ENCODE results near the gene WDR47. TPM values are rescaled to one million over a fixed set of nuclear protein-coding genes. Genes with fewer than 3 reads are reported as not detected.

Gene WDR47
- total and polyA plus RNA-seq, 9 donors = 7.3 to 21.3 (median 12.6) TPM

DNA sequence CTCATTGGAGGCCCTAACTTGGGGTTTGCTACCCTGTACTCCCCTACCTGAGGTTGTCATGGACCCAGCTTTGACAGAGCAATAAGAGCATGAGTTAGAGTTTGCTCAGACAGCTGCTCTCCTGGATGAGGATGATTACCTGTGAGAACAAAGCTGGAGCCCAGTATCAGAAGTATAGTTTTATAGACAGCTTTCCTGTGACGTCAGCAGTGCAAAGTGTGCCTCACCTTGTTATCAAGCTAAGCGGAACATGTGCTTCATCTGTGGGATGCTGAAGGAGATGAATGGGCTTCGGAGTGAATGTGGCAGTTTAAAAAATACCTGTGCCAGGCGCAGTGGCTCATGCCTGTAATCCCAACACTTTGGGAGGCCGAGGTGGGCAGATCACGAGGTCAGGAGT is 5.4 kb upstream of the WDR47 start:
- Histone ChIP-seq H3K4me1 (ENCODE audit: insufficient read depth) (no peaks in the 10 kb centered on the region), H3K27ac (no peak overlapping the region), H3K36me3 (no peaks in the 10 kb centered on the region), H3K9me3 (no peaks in the 10 kb centered on the region), H3K4me3 (no peak overlapping the region), H3K27me3 (no peaks in the 10 kb centered on the region)
- DNase-seq = no peak
- 74 to 83% (median 81%) methylated on average over 6 of the region's 6 CpGs for WGBS, 3 donors
- TF ChIP-seq, protein P1, sequence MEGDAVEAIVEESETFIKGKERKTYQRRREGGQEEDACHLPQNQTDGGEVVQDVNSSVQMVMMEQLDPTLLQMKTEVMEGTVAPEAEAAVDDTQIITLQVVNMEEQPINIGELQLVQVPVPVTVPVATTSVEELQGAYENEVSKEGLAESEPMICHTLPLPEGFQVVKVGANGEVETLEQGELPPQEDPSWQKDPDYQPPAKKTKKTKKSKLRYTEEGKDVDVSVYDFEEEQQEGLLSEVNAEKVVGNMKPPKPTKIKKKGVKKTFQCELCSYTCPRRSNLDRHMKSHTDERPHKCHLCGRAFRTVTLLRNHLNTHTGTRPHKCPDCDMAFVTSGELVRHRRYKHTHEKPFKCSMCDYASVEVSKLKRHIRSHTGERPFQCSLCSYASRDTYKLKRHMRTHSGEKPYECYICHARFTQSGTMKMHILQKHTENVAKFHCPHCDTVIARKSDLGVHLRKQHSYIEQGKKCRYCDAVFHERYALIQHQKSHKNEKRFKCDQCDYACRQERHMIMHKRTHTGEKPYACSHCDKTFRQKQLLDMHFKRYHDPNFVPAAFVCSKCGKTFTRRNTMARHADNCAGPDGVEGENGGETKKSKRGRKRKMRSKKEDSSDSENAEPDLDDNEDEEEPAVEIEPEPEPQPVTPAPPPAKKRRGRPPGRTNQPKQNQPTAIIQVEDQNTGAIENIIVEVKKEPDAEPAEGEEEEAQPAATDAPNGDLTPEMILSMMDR (IDR thresholded peaks at IDR 0.05) = no peak
- TF ChIP-seq EP300 (IDR thresholded peaks at IDR 0.05) (no peak), POLR2A (IDR thresholded peaks at IDR 0.05) (no peak)
- intact Hi-C loops (cut with DNase I) = no loop called here

DNA sequence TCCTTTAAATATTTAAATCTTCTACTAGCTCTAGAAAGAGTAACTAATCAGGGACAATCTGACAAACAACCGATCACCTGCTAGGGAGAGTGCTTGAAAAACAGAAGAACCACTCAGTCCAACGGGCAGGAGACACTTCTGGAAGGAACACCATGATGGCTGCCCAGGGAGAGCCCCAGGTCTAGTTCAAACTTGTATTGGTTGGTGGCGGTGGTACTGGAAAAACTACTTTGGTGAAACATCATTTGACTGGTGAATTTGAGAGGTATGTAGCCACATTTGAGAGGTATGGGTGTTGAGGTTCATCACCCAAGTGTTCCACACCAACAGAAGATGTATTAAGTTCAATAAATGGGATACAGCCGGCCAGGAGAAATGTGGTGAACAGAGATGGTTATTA is 4.8 kb upstream of the WDR47 start:
- Histone ChIP-seq H3K27me3 (no peaks in the 10 kb centered on the region), H3K4me1 (ENCODE audit: insufficient read depth) (no peaks in the 10 kb centered on the region), H3K9me3 (no peaks in the 10 kb centered on the region), H3K4me3 (no peak overlapping the region), H3K27ac (no peak overlapping the region), H3K36me3 (no peaks in the 10 kb centered on the region)
- intact Hi-C loops (cut with DNase I) = no loop called here
- no peak for TF ChIP-seq POLR2A (IDR thresholded peaks at IDR 0.05)
- TF ChIP-seq, protein P1 (IDR thresholded peaks at IDR 0.05) = no peak
- TF ChIP-seq EP300 (IDR thresholded peaks at IDR 0.05) = no peak
- DNase-seq = no peak
- 78 to 81% (median 81%) methylated on average over 4 of the region's 4 CpGs for WGBS, 3 donors

DNA sequence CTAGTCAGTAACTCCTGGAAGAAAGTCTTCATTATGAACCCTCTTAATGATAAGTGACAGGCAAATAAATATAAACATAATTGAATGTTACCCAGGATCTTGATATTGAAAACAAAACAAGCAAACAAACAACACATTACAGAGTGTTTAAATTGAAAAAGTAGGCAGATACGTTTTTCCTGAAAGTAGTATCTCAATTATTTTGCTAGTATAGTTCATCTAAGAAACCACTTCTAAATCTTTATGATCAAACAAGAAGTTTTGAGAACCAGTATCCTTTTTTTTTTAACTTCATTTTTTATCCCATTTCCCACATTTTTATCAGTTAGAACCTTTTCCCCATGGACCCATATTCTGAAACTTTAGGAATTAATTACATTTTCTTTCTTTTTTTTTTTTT is 3.7 kb upstream of the WDR47 start:
- H3K36me3 ChIP-seq = no peaks in the 10 kb centered on the region
- no peaks in the 10 kb centered on the region for H3K27me3 ChIP-seq
- no peak overlapping the region for H3K4me3 ChIP-seq
- no peaks in the 10 kb centered on the region for H3K4me1 ChIP-seq (ENCODE audit: insufficient read depth)
- H3K9me3 ChIP-seq = no peaks in the 10 kb centered on the region
- H3K27ac ChIP-seq = no peak overlapping the region
- no peak for TF ChIP-seq EP300 (IDR thresholded peaks at IDR 0.05)
- no peak for TF ChIP-seq POLR2A (IDR thresholded peaks at IDR 0.05)
- TF ChIP-seq, protein P1 (IDR thresholded peaks at IDR 0.05) = no peak
- WGBS, 3 donors = 53 to 66% (median 60%) methylated on average over 1 of the region's 1 CpG
- no peak for DNase-seq
- intact Hi-C loops (cut with DNase I) = no loop called here

DNA sequence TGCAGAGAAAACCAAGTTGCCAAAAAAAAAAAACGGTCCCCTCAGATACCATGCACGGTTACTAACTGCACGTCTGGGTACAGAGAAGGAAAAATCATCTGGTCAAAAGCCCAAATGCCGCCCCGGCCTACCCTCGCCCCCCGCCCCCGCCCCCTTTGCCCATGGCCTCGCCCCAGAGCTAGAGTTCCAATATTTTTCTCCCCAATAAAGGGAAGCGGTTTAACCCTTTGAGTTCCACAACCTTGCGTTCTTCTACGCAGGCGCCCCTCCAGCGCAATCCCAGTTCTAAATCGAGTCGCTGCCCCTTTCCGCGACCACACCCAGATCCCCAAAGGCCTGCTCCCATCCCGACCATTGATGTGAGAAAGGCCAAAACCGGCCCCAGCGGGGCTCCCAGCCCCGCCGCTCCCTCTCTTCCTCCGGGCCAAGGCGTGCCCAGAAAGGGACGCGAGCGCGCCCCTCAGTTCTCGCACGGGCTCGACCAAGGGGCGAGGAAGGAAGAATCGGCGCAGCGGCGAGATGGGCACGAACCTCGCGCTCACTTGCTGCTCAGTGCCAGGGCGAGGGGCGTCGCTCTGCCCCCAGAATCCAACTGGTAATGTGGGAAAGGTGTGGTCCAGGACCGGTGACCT is 797 bp downstream of the WDR47 start:
- DNase-seq = peak in 3 of 5 donors; percentile 18 to 50 (median 28)
- 0 to 1% (median 0%) methylated on average over 34 to 44 of the region's 44 CpGs for WGBS, 3 donors
- TF ChIP-seq POLR2A (IDR thresholded peaks at IDR 0.05) (no peak), EP300 (IDR thresholded peaks at IDR 0.05) (no peak)
- TF ChIP-seq, protein P1 (IDR thresholded peaks at IDR 0.05) = no peak
- H3K27ac ChIP-seq = no peak overlapping the region
- no peaks in the 10 kb centered on the region for H3K36me3 ChIP-seq
- H3K4me3 ChIP-seq = peak overlapping the region; percentile 93
- no peaks in the 10 kb centered on the region for H3K9me3 ChIP-seq
- no peaks in the 10 kb centered on the region for H3K27me3 ChIP-seq
- no peaks in the 10 kb centered on the region for H3K4me1 ChIP-seq (ENCODE audit: insufficient read depth)
- intact Hi-C loops (cut with DNase I) = loop anchor here in 1 of 4 donors (5.0 kb wide), 2 partner anchors 36 to 56 kb away; partner anchors contain the start of gene TAF13

All from ovary (tissue), 9 donors.